Measurements from ENCODE around the gene ADPRHL1.
"Not testable (repeated sequence)": the region's sequence is repeated elsewhere in the genome, so short reads cannot be mapped to it uniquely, and the experiment has no call there.

Gene ADPRHL1

DNA sequence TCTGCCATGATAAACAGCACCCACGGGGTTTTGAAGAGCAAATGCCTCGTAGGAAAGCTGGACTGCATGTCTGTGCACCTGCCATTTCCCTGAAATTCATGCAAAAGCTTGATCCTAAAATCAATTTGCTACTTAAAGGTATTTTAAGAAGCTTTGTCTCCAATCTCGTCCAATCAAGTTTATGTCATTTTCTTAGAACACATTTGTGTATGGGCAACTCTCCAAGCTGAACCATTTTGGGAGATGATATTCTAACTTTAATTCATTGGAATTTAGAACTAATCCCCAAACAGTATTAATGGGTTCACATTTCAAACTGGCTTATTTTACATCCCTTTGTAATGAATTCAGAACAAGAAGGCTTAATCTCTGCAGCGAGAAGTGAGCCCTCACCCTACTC lies 822 bp downstream of the ADPRHL1 start:
- no peak for DNase-seq

DNA sequence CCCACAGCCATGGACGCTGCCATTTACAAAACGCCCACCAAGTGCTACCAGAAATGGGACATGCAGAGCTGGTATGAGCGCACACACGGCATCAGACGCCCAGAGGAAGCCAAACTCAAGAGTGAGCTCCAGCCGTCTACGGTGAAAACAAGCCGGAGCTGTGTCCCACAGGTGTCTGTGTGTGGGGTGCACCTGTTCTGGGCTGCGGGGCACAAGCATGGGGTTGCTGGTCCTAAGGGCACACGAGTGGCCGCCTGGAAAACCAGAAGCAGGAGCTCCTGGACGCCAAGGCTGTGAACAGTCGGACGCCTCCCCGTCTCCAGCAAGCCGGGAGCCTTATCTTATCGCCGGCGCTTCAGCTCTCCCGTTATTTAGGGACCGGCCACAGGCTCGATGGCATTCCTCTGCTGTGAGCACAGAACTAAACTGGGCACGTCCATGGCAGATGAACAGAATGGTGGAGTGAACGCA lies 1.3 kb downstream of the ADPRHL1 start:
- DNase-seq = no peak

DNA sequence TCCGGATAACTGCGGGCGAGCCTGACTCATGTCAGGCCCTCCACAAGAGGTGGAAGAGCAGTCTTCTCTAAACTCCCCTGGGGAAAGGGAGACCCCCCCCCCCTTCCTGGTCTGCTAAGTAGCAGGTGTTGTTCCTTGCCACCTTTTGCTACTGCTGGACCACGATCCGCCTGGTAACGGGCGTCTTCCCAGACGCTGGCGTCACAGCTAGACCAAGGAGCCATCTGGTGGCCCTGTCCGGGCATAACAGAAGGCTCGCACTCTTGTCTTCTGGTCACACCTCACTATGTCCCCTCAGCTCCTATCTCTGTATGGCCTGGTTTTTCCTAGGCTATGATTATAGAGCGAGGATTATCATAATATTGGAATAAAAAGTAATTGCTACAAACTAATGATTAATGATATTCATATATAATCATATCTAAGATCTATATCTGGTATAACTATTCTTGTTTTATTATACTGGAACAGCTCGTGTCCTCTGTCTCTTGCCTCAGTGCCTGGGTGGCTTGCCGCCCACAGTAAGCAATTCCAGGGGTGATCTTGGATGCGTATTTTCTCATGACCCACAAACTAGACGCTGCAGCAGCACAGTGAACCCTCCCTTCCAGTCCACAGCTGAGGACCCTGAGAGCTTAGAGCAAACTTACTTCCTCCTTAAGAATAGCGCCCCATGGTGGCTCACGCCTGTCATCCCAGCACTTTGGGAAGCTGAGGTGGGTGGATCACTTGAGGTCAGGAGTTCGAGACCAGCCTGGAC lies 2.2 kb downstream of the ADPRHL1 start:
- DNase-seq = not testable (repeated sequence)

DNA sequence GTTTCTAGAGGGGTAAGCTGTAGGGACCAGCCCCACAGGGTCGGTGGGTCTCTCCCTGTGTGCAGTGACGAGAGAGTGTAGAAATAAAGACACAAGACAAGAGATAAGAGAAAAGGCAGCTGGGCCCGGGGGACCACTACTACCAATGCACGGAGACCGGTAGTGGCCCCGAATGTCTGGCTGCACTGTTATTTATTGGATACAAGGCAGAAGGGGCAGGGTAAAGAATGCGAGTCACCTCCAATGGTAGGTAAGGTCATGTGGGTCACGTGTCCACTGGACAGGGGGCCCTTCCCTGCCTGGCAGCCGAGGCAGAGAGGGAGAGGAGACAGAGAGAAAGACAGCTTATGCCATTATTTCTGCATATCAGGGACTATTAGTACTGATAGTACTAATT lies 2.9 kb downstream of the ADPRHL1 start:
- DNase-seq = not testable (repeated sequence)

DNA sequence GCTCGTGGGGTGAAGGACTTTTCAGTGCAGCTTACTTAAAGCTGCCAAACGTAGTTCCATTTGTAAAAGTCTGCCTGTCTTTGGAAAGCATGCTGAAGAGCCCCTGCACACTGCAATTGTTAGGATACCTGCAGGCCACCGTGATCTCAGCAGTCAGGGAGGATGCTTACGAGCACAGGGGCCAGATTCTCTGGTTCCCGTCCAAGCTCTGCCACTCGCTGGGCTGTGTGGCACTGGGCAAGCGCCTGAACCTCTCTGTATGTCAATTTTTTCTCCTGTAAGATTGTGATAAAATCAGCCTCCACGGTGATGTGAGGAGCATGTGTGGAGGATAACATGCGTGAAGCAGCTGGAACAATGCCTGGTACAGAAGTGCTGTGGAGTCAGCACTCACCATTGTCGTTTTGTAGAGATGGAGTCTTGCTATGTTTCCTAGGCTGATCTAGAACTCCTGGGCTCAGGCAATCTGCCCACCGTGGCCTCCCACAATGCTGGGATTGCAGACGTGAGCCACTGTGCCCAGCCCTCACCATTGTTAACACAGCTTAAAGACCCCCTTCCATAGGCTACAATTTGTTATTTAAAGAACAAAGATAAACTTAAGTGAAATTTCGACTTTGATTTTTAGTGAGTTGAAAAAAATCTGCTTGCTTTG lies 3.5 kb downstream of the ADPRHL1 start:
- DNase-seq = no peak

DNA sequence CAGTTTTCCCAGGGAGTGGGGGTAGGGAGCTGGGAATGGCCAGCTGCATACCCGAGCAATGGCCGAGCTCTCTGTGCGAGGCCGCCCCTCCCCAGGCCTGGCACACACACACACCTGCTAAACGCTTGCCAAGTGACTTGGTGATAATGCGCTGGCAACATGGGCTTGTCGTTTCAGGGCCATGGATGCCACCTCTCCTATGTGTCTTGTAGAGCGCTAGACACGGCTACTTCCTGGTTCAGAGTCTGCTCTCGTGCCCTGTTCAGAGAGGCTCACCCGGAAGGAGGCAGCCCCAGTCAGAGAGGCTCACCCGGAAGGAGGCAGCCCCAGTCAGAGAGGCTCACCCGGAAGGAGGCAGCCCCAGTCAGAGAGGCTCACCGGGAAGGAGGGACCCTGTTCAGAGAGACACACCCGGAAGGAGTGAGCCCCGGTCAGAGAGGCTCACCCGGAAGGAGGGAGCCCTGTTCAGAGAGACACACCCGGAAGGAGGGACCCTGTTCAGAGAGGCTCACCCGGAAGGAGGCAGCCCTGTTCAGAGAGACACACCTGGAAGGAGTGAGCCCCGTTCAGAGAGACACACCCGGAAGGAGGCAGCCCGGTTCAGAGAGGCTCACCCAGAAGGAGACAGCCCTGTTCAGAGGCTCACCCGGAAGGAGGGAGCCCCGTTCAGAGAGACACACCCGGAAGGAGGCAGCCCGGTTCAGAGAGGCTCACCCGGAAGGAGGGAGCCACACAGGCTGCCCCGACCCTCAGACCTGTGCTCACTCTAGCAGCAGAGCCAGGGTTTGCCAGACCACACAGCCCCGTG lies 4.2 kb downstream of the ADPRHL1 start:
- DNase-seq = no peak

DNA sequence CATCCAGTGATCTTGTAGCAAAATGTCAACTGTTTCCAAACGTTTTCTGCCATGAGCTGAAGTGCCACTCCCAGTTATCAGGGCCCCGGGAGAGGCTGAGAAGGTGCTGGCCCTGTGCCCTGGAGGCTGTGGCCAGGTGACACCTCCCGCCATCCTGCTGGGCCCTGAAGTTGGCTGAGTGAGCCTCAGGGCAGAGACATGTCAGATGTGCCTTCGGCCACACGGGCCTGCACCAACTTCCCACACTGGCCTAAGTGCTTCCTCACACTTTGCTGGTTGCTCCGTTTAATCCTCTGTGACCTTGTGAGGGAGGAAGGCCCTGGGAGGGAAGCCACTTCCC lies 4.8 kb downstream of the ADPRHL1 start:
- no peak for DNase-seq

DNA sequence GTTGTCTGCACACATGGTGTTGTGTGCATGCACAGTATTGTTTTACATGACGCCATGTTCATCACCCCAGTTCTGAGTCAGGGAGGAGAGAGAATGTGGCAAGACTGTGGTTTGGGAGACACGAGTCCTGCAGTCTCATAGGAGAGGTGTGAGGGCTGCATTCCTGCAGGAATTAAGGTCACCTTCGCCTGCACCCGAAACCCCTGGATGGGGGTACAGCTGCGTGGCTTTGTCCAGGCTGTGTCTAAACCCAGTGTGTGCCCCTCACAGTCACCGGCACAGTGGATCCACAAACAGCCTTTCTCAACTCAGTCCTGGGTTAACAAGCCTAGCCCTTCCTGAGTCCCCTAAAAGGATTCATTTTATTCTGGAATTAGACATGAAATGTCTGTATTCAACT lies 5.7 kb downstream of the ADPRHL1 start:
- no peak for DNase-seq

DNA sequence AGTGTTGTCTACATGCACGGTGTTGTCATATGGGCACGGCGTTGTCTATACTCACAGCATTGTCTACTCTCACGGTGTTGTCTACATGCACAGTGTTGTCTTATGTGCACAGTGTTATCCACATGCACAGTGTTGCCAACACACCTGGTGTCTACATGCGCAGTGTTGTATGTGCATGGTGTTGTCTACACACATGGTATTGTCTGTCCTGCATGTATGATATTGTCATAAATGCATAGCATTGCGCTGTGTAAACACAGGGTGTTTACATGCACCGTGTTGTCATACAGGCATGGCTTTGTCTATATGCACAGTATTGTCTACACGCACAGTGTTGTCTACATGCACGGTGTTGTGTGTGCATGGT lies 6.8 kb downstream of the ADPRHL1 start:
- DNase-seq = no peak

DNA sequence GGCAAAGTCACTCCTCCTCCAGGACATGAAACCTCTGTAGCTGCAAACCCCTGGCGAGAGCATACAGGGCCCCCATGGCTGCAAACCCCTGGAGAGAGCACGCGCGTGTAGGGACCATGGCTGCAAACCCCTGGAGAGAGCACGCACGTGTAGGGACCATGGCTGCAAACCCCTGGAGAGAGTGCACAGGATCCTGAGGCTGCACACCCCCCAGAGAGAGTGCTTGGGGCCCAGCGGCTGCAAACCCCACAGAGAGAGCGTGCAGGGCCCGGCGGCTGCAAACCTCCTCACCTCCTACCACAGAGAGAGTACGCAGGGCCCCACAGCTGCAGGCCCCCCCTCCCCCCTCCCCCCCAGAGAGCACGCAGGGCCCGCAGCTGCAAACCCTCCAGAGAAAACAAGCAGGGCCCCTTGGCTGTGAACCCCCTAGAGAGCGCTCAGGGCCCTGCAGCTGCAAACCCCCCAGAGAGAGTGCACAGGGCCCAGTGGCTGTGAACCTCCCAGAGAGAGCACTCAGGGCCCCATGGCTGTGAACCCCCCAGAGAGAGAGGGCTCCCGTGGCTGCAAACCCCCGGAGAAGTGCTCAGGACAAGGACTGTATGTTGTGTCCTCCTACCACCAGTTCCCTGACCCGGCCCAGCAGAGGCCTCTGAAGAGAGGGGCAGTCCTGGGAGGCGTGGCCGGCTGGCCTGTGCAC lies 7.3 kb downstream of the ADPRHL1 start:
- DNase-seq = no peak

DNA sequence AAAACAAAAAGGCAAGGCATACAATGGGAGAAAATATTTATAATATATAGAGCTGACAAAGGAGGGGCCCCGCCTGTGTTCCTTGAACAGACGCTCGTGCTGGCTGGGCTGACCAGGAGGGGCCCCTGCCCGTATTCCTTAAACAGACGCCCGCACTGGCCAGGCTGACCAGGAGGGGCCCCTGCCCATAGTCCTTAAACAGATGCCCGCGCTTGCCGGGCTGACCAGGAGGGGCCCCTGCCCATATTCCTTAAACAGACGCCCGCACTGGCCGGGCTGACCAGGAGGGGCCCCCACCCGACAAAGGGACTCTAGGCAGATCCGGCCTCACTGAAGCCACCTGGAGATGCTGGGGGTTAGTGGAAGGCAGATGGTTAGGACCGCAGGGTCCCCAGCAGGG lies 9.3 kb downstream of the ADPRHL1 start:
- no peak for DNase-seq

DNA sequence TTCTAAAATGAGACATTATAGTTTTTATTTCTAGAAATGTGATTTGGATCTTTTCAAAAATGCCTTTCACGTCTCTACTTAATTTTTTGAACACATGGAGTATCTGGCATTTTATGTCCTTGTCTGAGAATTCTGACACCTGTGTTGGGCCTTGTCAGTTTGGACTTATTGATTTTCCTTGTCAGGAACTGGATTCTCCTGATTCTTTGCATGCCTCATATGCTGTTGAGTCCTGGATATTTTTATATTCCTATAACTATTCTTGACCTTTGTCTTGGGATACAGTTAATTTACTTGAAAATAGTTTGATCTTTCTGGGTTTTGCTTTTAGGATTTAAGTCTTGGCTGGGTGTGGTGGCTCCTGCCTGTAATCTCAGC lies 10.3 kb downstream of the ADPRHL1 start:
- DNase-seq = no peak

DNA sequence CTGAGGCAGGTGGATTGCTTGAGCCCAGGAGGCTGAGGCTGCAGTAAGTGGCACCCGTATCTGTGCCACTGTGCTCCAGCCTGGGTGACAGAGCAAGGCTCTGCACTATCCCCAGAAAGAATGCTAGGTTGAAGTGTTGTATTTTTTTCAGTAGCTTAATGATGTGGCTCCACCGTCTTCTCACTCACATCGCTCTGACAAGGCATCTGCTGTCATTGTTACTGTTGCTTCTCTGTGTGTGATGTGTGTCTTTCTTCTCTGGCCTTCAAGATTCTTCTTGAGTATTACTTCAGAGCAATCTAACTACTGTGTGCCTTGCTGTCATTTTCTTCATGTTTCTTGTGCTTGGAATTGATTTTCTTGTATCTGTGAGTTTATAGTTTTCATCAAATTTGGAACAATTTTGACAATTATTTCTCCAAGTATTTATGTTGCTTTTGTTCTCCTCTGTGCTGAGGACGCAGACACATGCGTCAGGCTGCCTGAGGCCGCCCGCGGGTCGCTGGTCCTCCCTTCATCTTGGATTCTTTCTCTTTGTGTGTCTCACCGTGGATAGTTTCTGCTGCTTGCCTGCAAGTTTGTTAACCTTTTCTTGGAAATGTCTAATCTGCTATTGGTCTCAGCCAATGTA lies 10.8 kb downstream of the ADPRHL1 start:
- DNase-seq = no peak

DNA sequence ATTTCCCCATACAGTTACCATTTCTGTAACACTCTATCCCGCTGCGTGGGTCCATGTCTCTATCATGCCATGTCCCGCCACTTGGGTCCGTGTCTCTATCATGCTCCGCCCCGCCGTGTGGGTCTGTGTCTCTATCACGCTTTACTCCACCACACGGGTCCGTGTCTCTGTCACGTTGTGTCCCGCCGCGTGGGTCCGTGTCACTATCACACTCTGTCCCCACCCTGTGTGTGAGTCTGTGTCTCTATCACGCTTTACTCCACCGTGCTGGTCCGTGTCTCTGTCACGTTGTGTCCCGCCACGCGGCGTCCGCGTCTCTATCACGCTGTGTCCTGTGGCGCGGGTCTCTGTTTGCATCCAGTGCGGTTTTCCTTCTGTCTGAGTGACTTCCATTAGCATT lies 11.6 kb downstream of the ADPRHL1 start:
- no peak for DNase-seq

DNA sequence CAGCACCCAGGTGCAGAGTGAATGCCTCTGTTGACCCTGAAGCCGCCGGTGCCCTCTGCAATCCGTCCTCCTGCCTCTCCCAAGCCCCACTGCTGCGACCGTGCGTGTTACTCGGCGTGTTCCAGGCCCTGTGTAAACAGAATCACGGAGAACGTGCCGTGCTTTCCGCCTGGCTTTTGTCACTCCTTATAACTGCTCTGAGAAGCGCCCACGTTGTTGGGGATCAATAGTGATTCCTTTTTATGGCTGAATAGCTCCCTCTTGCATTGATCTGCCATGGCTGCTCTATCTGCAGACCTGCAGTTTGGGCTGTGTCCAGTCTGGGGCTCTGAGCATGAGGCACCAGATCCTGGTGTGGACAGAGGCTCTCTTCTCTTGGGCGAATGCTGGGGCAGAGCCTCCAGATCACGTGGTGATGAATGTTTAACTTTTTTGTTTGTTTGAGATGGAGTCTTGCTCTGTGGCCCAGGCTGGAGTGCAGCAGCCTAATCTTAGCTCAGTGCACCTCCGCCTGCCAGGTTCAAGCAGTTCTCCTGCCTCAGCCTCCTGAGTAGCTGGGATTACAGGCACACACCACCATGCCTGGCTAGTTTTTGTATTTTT lies 15.8 kb downstream of the ADPRHL1 start:
- DNase-seq = no peak

DNA sequence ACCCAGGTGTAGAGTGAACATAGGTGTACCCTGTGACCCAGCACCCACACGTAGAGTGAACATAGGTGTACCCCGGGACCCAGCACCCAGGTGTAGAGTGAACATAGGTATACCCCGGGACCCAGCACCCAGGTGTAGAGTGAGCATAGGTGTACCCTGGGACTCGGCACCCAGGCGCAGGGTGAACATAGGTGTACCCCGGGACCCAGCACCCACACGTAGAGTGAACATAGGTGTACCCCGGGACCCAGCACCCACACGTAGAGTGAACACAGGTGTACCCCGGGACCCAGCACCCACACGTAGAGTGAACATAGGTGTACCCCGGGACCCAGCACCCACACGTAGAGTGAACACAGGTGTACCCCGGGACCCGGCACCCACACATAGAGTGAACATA lies 16.4 kb downstream of the ADPRHL1 start:
- DNase-seq = not testable (repeated sequence)

DNA sequence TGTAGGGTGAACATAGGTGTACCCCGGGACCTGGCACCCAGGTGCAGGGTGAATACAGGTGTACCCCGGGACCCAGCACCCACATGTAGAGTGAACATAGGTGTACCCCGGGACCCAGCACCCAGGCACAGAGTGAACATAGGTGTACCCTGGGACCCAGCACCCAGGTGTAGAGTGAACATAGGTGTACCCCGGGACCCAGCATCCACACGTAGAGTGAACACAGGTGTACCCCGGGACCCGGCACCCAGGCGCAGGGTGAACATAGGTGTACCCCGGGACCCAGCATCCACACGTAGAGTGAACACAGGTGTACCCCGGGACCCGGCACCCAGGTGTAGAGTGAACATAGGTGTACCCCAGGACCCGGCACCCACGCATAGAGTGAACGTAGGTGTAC lies 17.4 kb downstream of the ADPRHL1 start:
- not testable (repeated sequence) for DNase-seq

DNA sequence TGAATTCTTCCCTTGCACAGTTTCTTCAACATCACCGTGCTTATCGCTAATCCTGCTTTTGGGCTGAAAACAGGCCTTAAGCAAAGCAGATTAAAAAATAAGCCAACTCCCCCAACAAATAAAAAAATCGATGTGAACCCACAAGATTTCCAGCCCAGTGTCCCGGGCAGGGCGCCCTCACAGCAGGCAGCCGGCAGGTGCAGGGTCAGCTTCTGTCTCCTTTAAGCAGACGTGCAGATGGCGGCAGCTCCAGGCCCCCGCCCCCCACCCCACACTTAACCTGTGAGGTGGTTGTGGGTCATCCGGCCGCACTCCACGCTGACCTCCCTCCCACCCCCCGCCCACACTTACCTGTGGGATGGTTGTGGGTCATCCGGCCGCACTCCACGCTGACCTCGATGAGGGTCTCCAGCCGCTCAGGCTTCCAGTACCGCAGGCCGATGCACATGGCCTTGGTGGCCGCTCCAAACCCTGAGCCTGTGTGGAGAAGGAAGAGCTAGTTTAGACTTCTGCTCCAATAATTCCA lies 19.8 kb downstream of the ADPRHL1 start:
- no peak for DNase-seq

DNA sequence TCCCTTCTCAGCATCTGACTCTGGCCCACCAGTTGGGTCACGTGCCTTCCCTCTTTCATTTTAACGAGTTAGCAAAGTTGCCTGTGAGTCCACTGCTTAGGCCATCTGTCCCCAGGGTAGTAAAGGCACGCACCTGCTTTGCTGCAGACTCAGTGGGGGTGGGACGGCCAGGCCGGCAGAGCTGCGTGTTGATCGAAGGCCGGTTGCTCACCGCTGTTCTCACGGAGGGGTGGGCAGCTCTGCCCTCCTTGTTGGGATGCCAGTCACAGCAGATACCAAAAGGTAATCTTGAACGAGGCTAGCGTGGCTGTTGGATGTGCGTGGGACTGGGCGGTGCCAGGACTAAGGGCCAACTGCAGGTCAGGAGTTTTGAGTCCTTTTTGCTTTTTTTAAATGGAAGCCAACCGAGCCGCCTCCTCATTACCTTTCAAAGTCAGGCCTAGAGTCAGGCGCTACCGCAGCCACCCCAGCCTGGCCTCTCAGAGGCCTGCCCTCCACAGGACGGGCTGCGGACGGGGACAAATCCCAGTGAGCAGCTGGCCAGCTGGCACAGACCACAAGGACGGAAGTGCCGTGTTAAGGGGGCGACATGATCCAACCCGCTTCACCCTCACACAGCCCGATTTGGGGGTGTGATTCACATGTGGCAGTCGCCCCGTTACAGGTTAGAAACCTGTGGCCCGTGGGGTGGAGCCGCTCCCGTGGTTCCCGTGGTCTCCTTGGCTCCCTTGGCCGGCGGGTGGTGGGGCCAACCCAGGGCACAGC lies 20.6 kb downstream of the ADPRHL1 start:
- no peak for DNase-seq

DNA sequence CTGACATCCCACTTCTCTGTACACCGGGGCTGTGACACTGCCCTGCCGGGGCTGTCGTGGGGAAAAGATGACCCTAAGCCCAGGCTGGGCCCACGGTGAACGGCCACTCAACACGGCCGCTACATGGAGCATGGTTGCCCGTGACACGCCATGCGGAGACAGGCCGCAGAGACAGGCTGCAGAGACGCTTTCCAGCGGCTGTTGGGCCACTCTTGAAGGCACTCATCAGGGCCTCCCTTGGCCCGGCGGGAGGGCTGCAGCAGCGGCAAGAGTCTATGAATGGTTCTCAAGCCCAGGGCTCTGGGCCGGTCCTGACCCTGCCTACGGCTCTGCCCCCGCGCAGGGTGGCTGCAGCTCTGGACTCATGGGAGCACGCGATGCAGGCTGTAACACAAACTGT lies 22.1 kb downstream of the ADPRHL1 start:
- DNase-seq = no peak

DNA sequence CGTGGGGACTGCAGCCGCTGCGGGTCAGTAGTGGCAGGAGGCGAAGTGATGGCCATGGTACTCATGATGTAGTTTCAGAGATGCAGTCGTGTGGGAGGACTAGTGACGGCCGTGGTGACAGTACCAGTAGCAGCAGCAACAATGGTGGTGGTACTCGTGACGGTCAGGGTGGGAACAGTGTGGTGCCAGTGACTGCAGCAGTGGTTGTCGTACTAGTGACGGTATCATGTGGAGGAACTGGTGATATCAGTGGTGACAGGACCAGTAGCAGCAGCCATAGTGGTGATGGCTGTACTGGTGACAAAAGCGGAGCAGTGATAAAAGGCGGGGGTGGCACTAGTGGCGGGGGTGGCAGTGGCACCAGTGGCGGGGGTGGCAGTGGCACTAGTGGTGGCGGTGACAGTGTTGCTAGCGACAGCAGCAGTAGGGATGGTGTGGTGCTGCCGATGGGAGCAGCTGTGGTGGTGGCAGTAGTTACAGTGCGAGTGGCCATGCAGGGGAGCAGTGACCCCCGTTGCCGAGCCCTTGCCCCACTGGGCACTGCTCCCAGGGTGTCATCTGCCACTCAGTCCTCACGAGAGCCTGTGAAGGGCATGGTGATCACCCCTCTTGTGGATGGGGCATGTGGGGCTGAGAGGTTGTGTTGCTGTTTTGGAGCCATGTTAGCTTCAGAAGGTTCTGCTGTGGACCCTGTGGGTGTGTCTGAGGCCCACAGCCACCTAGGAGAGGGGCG lies 22.7 kb downstream of the ADPRHL1 start:
- no peak for DNase-seq
